ENCODE results near the gene OTOS.

OTOS gene

GRCh38 chr2:240162531-240162930, 22.1 kb upstream of the OTOS start:
- ChIA-PET POLR2A (no interaction called here), CTCF (interaction anchor here (0.6 kb wide), 1 partner anchor 1270 kb away, joined by 3 read pairs; no protein-coding TSS in a partner anchor)
- DNase-seq (ENCODE audit: extremely low spot score), result no peak
- TF ChIP-seq TARDBP (IDR thresholded peaks at IDR 0.05) (no peak), LEF1 (IDR thresholded peaks at IDR 0.05; ENCODE audit: borderline replicate concordance) (no peak), FOXA1 (IDR thresholded peaks at IDR 0.05) (no peak), CTBP1 (IDR thresholded peaks at IDR 0.05; ENCODE audit: borderline replicate concordance) (no peak), FOXM1 (IDR thresholded peaks at IDR 0.05; ENCODE audit: borderline replicate concordance) (no peak), NFRKB (IDR thresholded peaks at IDR 0.05) (no peak), ARNT (IDR thresholded peaks at IDR 0.05) (no peak)

GRCh38 chr2:240162032-240162431, 21.6 kb upstream of the OTOS start:
- DNase-seq (ENCODE audit: extremely low spot score), result no peak
- ChIA-PET CTCF (interaction anchor here (0.6 kb wide), 1 partner anchor 1271 kb away, joined by 3 read pairs; no protein-coding TSS in a partner anchor), POLR2A (no interaction called here)
- TF ChIP-seq SP1 (IDR thresholded peaks at IDR 0.05), result no peak
- TF ChIP-seq ZNF384 (IDR thresholded peaks at IDR 0.05), result no peak
- TF ChIP-seq FOXK2 (IDR thresholded peaks at IDR 0.05), result no peak
- TF ChIP-seq HDGF (IDR thresholded peaks at IDR 0.05; ENCODE audit: borderline replicate concordance), result no peak
- no peak for TF ChIP-seq FOXM1 (IDR thresholded peaks at IDR 0.05; ENCODE audit: borderline replicate concordance)
- TF ChIP-seq BHLHE40 (IDR thresholded peaks at IDR 0.05; ENCODE audit: borderline replicate concordance), result no peak
- TF ChIP-seq TARDBP (IDR thresholded peaks at IDR 0.05), result no peak
- TF ChIP-seq ARNT (IDR thresholded peaks at IDR 0.05), result no peak
- no peak for TF ChIP-seq FOXA1 (IDR thresholded peaks at IDR 0.05)
- TF ChIP-seq PKNOX1 (IDR thresholded peaks at IDR 0.05), result no peak

GRCh38 chr2:240161087-240161750, 20.8 kb upstream of the OTOS start:
- TF ChIP-seq FOXA1 (IDR thresholded peaks at IDR 0.05) (no peak), HDGF (IDR thresholded peaks at IDR 0.05; ENCODE audit: borderline replicate concordance) (no peak), CTBP1 (IDR thresholded peaks at IDR 0.05; ENCODE audit: borderline replicate concordance) (no peak), FOXK2 (IDR thresholded peaks at IDR 0.05) (no peak), NFRKB (IDR thresholded peaks at IDR 0.05) (no peak)
- no peak for DNase-seq (ENCODE audit: extremely low spot score)
- ChIA-PET CTCF (no interaction called here), POLR2A (no interaction called here)

GRCh38 chr2:240160291-240161086, 20.0 kb upstream of the OTOS start:
- POLR2A ChIA-PET, result no interaction called here
- DNase-seq (ENCODE audit: extremely low spot score), result no peak
- CTCF ChIA-PET, result interaction anchor here (0.5 to 1.1 kb wide), 2 partner anchors 10 to 58 kb away, joined by 4 read pairs; no protein-coding TSS in a partner anchor
- no peak for TF ChIP-seq HDGF (IDR thresholded peaks at IDR 0.05; ENCODE audit: borderline replicate concordance)
- no peak for TF ChIP-seq BHLHE40 (IDR thresholded peaks at IDR 0.05; ENCODE audit: borderline replicate concordance)
- TF ChIP-seq FOXA1 (IDR thresholded peaks at IDR 0.05), result no peak
- TF ChIP-seq ELF4 (IDR thresholded peaks at IDR 0.05), result no peak
- TF ChIP-seq NFRKB (IDR thresholded peaks at IDR 0.05), result no peak
- no peak for TF ChIP-seq PKNOX1 (IDR thresholded peaks at IDR 0.05)
- no peak for TF ChIP-seq SUZ12 (IDR thresholded peaks at IDR 0.05)
- TF ChIP-seq L3MBTL2 (conservative IDR thresholded peaks at IDR 0.05), result no peak
- no peak for TF ChIP-seq FOXK2 (IDR thresholded peaks at IDR 0.05)
- no peak for TF ChIP-seq LEF1 (IDR thresholded peaks at IDR 0.05; ENCODE audit: borderline replicate concordance)
- TF ChIP-seq FOXM1 (IDR thresholded peaks at IDR 0.05; ENCODE audit: borderline replicate concordance), result no peak
- TF ChIP-seq ZNF384 (IDR thresholded peaks at IDR 0.05), result no peak
- TF ChIP-seq CTBP1 (IDR thresholded peaks at IDR 0.05; ENCODE audit: borderline replicate concordance), result no peak
- TF ChIP-seq ARNT (IDR thresholded peaks at IDR 0.05), result no peak

- POLR2A ChIA-PET, result no interaction called here
- CTCF ChIA-PET, result interaction anchor here (0.5 to 1.1 kb wide), 2 partner anchors 9 to 57 kb away, joined by 4 read pairs; no protein-coding TSS in a partner anchor
- DNase-seq (ENCODE audit: extremely low spot score), result no peak
- no peak for TF ChIP-seq CTBP1 (IDR thresholded peaks at IDR 0.05; ENCODE audit: borderline replicate concordance)
- no peak for TF ChIP-seq HDGF (IDR thresholded peaks at IDR 0.05; ENCODE audit: borderline replicate concordance)
- TF ChIP-seq SUZ12 (IDR thresholded peaks at IDR 0.05), result no peak
- no peak for TF ChIP-seq ZNF384 (IDR thresholded peaks at IDR 0.05)
- no peak for TF ChIP-seq FOXA1 (IDR thresholded peaks at IDR 0.05)
- TF ChIP-seq SP1 (IDR thresholded peaks at IDR 0.05), result no peak
- TF ChIP-seq NFRKB (IDR thresholded peaks at IDR 0.05), result no peak
- TF ChIP-seq L3MBTL2 (conservative IDR thresholded peaks at IDR 0.05), result no peak
Measured at GRCh38 chr2:240159251-240159839, 18.9 kb upstream of the OTOS start.

- ChIA-PET POLR2A (no interaction called here), CTCF (interaction anchor here (0.6 kb wide), 1 partner anchor 96 kb away, joined by 3 read pairs; no protein-coding TSS in a partner anchor)
- TF ChIP-seq SUZ12 (IDR thresholded peaks at IDR 0.05) (no peak), HDGF (IDR thresholded peaks at IDR 0.05; ENCODE audit: borderline replicate concordance) (no peak), NFRKB (IDR thresholded peaks at IDR 0.05) (no peak), ARNT (IDR thresholded peaks at IDR 0.05) (no peak), FOXK2 (IDR thresholded peaks at IDR 0.05) (no peak), FOXA1 (IDR thresholded peaks at IDR 0.05) (no peak), L3MBTL2 (conservative IDR thresholded peaks at IDR 0.05) (no peak), PKNOX1 (IDR thresholded peaks at IDR 0.05) (no peak), BHLHE40 (IDR thresholded peaks at IDR 0.05; ENCODE audit: borderline replicate concordance) (no peak), ELF4 (IDR thresholded peaks at IDR 0.05) (no peak), ZNF384 (IDR thresholded peaks at IDR 0.05) (no peak), LEF1 (IDR thresholded peaks at IDR 0.05; ENCODE audit: borderline replicate concordance) (no peak), TARDBP (IDR thresholded peaks at IDR 0.05) (no peak), FOXM1 (IDR thresholded peaks at IDR 0.05; ENCODE audit: borderline replicate concordance) (no peak), SP1 (IDR thresholded peaks at IDR 0.05) (no peak), CTBP1 (IDR thresholded peaks at IDR 0.05; ENCODE audit: borderline replicate concordance) (no peak)
- DNase-seq (ENCODE audit: extremely low spot score), result no peak
Measured at GRCh38 chr2:240157147-240157470, 16.7 kb upstream of the OTOS start.

Data from HEK293T (cell line).